NT2/D1 (cell line): ENCODE results near the gene ATM.

Experiments
- SUZ12 ChIP-seq: IDR thresholded peaks from 2 replicates; pipeline ENCODE4 v1.6.1; 2011; ENCODE audit not compliant: insufficient read length, insufficient read depth; ENCODE audit errors: extremely low read depth
- ZNF274 ChIP-seq: IDR thresholded peaks from 2 replicates; pipeline ENCODE4 v1.6.1; 2011; ENCODE audit warnings: mild to moderate bottlenecking, low read depth, low read length

DNA sequence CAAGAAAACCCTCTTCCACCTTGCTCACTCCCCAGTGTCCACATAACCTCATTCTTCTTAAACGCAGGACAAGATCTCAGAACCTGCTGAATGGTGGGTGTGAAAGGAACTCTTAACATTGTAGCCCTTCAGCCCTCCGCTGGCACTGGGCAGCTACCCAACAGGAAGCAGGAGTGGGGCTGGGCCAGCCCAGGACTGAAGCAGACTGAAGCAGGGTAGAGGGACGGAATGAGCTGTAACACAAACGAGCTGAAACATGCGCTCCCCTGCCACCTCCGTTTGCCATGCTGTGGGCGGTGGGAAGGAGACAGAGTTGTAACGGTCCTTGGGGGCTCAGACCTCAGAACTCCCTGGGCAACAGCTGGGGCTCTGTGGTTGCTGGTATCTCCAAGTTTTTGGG is 24.0 kb upstream of the ATM start:
- TF ChIP-seq SUZ12 (no peak), ZNF274 (no peak)
